Upper lobe of left lung (tissue), 6 donors: ENCODE results near the gene GNG13. TPM values are rescaled to one million over a fixed set of nuclear protein-coding genes. Genes with fewer than 3 reads are reported as not detected.

ENCODE experiments used
- ATAC-seq, 2 donors: fragments of 200-7000 bp; cut with Tn5 transposase; one replicate each; pipeline ENCODE4 v1.9.1; 2022; ENCODE audit warnings: mild to moderate bottlenecking in 2 of 2, moderate library complexity in 2 of 2; ENCODE audit not compliant: low FRiP score in 2 of 2
- DNase-seq, 2 donors: peaks; one replicate each; pipeline ENCODE4 v3.0.0-alpha.2; 2019 to 2020
- H3K27ac ChIP-seq, 4 donors: fragments of 200-600 bp; sonication (generic); one replicate each; pipeline ENCODE4 v1.5.1; 2016 to 2019
- H3K27me3 ChIP-seq, 4 donors: fragments of 200-600 bp; sonication (generic); one replicate each; pipeline ENCODE4 v1.5.1; 2017 to 2019
- H3K36me3 ChIP-seq, 4 donors: fragments of 200-600 bp; sonication (generic); one replicate each; pipeline ENCODE4 v1.5.1; 2016 to 2019
- H3K4me1 ChIP-seq, 4 donors: fragments of 200-600 bp; sonication (generic); one replicate each; pipeline ENCODE4 v1.5.1; 2018 to 2019
- H3K4me3 ChIP-seq, 4 donors: fragments of 200-600 bp; sonication (generic); one replicate each; pipeline ENCODE4 v1.5.1; 2017 to 2019; ENCODE audit warnings: mild to moderate bottlenecking in 2 of 4, moderate library complexity in 1 of 4
- H3K9me3 ChIP-seq, 4 donors: fragments of 200-600 bp; sonication (generic); one replicate each; pipeline ENCODE4 v1.5.1; 2018 to 2019
- CTCF ChIP-seq, 6 experiments: fragments of 450-650 bp in 4 of 6; fragments of 200-600 bp in 2 of 6; sonication (generic) in 2 of 6; IDR thresholded peaks; one replicate each; pipeline ENCODE4 v1.5.1; 2016 to 2019; ENCODE audit warnings: antibody characterized with exemption in 6 of 6
- EP300 ChIP-seq, 4 donors: sonication (generic); formaldehyde crosslinking; IDR thresholded peaks; one replicate each; pipeline ENCODE4 v1.5.1; 2017; ENCODE audit warnings: antibody characterized with exemption in 4 of 4, control low read depth in 2 of 4
- POLR2A ChIP-seq, 4 donors: fragments of 450-650 bp; IDR thresholded peaks; one replicate each; pipeline ENCODE4 v1.5.1; 2016 to 2017; ENCODE audit warnings: antibody characterized with exemption in 4 of 4, mild to moderate bottlenecking in 2 of 4
- POLR2AphosphoS5 ChIP-seq, 2 donors: sonication (generic); formaldehyde crosslinking; IDR thresholded peaks; one replicate each; pipeline ENCODE4 v1.5.1; 2017; ENCODE audit warnings: antibody characterized with exemption in 2 of 2
- WGBS, 2 donors: methylation state at CpG; one replicate each; pipeline ENCODE4 v1.1.5; 2017 to 2018; 5-methylcytosine and 5-hydroxymethylcytosine counted together
- total RNA-seq, 6 donors: library from RNA; depleted of rRNA in 4 of 6; stranded (reverse); fragments of >200 nt in 4 of 6; gene quantifications; one replicate each; pipeline versions ENCODE4 v1.1.0 to v1.2.1, GENCODE V29; 2016 to 2021
- donor health status: DM: no; HTN: no; CAD: no; lungs with moderate emphysema.
- donor health status: DM: no; HTN: yes; CAD: no; lungs with severe emphysema.

The GNG13 gene
- total RNA-seq, 6 donors from 2014 or later: not detected

DNA sequence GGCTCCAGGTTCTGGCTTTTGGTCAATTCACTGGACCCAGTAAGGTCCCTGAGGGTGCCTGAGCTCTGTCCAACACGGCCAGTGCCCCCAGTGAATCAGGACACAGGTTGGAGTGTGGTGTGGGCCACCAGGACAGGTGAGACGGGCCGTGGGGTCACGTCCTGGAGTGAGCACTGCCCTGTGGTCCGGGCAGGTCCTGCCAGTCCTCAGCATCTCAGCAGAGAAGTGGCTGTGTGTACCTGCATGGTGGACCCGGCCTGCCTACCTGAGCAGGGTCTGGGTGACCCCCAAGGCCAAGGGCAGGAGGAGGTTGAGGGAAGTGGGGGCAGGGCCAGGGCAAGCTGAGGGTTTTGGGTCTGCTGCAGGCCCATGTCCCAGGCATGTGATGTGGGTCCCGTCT is 1.9 kb upstream of the GNG13 start:
- no peak for ATAC-seq
- Histone ChIP-seq H3K9me3 (no peaks in the 10 kb centered on the region), H3K27ac (no peak overlapping the region), H3K27me3 (peaks cover 0 to 27% (median 11%) of the 10 kb centered on the region in 4 donors), H3K36me3 (no peaks in the 10 kb centered on the region), H3K4me3 (no peak overlapping the region), H3K4me1 (peaks cover 0 to 23% (median 2%) of the 10 kb centered on the region in 4 donors)
- no peak for DNase-seq
- no peak for TF ChIP-seq POLR2A (IDR thresholded peaks at IDR 0.05)
- no peak for TF ChIP-seq EP300 (IDR thresholded peaks at IDR 0.05)
- no peak for TF ChIP-seq CTCF (IDR thresholded peaks at IDR 0.05)
- TF ChIP-seq POLR2AphosphoS5 (IDR thresholded peaks at IDR 0.05): no peak
- WGBS, 2 donors: 68 to 77% methylated on average over 4 to 6 of the region's 7 CpGs

DNA sequence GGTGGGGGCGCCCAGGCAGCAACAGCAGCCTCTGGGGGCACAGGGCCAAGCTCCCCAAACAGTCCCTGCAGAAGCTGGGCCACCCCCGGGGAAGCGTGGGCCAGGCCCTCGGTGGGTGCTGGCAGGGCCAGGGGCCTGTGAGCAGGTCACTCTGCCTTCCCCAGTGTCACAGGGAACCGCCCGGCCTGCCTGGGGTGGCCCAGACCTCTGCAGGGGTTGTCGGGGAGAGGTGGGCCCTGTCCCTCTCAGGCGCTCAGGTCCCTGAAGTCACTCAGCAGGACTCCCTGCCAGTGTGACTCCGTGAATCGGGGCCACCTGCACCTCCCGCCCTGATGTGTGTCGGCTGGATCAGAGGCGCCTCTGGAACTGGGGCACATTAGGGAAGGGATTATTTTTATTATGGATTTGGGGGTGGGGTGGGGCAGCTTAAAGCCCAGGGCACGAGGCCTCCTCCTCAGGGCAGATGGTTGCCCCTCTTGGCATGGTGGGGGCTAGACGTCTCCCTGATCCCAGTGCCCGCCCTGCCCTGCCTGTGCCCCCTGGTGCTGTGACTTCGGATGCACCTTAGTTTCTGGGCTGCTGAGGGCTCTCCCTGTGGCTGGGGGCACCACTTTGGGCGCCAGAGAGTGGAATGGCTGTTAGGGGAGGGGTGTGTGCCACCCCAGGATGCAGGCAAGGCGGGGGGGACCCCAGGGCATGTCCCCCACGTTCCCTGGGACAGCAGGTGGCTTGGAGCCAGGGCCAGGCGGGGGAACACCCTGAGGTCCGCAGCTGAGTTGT is 1.2 kb upstream of the GNG13 start:
- H3K36me3 ChIP-seq: no peaks in the 10 kb centered on the region
- DNase-seq: peak in 1 of 2 donors; percentile 68
- peaks cover 0 to 19% (median under 1%) of the 10 kb centered on the region in 4 donors for H3K4me1 ChIP-seq
- 40 to 70% methylated on average over 2 to 11 of the region's 22 CpGs for WGBS, 2 donors
- no peak for ATAC-seq
- H3K4me3 ChIP-seq: no peak overlapping the region
- TF ChIP-seq POLR2AphosphoS5 (IDR thresholded peaks at IDR 0.05) (no peak), EP300 (IDR thresholded peaks at IDR 0.05) (no peak), POLR2A (IDR thresholded peaks at IDR 0.05) (no peak), CTCF (IDR thresholded peaks at IDR 0.05) (no peak)
- H3K9me3 ChIP-seq: no peaks in the 10 kb centered on the region
- no peak overlapping the region for H3K27ac ChIP-seq
- peaks cover 0 to 27% (median 11%) of the 10 kb centered on the region in 4 donors for H3K27me3 ChIP-seq

GRCh38 chr16:800834-801511 is 439 bp upstream of the GNG13 start:
- H3K4me1 ChIP-seq: peaks cover 0 to 11% (median 0%) of the 10 kb centered on the region in 4 donors
- H3K27me3 ChIP-seq: peaks cover 0 to 27% (median 11%) of the 10 kb centered on the region in 4 donors
- DNase-seq: peak in 1 of 2 donors; percentile 59
- H3K9me3 ChIP-seq: no peaks in the 10 kb centered on the region
- no peaks in the 10 kb centered on the region for H3K36me3 ChIP-seq
- no peak overlapping the region for H3K27ac ChIP-seq
- WGBS, 2 donors: 0 to 14% methylated on average over 3 of the region's 17 CpGs
- ATAC-seq: no peak
- H3K4me3 ChIP-seq: no peak overlapping the region
- TF ChIP-seq POLR2AphosphoS5 (IDR thresholded peaks at IDR 0.05) (no peak), EP300 (IDR thresholded peaks at IDR 0.05) (no peak), CTCF (IDR thresholded peaks at IDR 0.05) (no peak), POLR2A (IDR thresholded peaks at IDR 0.05) (no peak)

DNA sequence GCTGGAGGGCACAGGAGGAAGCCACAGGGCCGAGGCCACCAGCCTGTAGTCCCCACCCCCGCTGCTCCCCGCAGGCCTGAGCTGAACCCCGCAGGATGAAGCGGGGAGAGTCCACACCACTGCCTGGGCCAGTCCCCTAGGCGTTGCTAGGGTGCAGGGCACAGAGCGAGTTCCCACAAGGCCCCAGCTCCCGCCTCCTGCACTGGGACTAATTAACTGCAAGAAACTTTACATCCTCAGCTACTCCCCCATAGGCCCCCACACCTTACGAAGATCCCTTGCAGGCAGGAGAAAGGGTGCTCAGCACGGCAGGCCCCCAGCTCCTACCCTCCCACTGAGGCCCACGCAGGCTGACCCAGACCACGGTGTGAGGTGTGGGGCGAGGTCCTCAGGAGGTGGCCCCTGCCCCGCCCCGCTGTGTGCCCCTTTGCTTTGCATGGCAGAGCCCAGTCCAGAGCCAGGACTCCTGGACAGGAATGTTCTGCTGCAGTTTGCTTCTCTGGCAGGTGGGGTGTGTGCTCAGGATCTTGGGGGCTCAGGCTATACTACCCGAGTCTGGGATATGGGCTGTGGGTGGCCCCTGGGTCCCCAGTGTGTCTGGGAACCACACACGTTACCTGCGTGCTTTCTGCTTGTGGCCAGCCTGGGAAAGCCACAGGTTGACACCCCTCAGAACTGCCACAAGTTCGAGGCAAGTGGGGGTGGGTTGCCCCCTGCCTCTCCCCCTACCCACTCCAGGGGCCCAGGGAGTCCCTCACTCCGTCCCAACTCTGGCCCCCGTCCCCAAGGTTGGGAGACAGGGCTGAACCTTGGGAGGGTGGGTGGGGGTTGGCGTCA is 1.2 kb downstream of the GNG13 start:
- Histone ChIP-seq H3K27ac (no peak overlapping the region), H3K4me3 (no peak overlapping the region), H3K4me1 (peaks cover 0 to 7% (median 0%) of the 10 kb centered on the region in 4 donors), H3K27me3 (peaks cover 0 to 27% (median 11%) of the 10 kb centered on the region in 4 donors), H3K36me3 (no peaks in the 10 kb centered on the region), H3K9me3 (no peaks in the 10 kb centered on the region)
- 60 to 67% methylated on average over 13 to 21 of the region's 22 CpGs for WGBS, 2 donors
- ATAC-seq (no peak), DNase-seq (peak in 1 of 2 donors; percentile 75)
- TF ChIP-seq POLR2AphosphoS5 (IDR thresholded peaks at IDR 0.05) (no peak), CTCF (IDR thresholded peaks at IDR 0.05) (no peak), EP300 (IDR thresholded peaks at IDR 0.05) (no peak), POLR2A (IDR thresholded peaks at IDR 0.05) (no peak)
